Tibial nerve (tissue), 3 donors: ENCODE data around the gene PLD2.

Experiments used
- POLR2A ChIP-seq, 2 donors: fragments of 450-650 bp; IDR thresholded peaks; one replicate each; pipeline ENCODE4 v1.6.1; 2017; ENCODE audit warnings: antibody characterized with exemption in 2 of 2, mild to moderate bottlenecking in 2 of 2, moderate library complexity in 2 of 2
- TF ChIP-seq, protein P1 (sequence below), 5 experiments: fragments of 200-600 bp in 3 of 5; fragments of 450-650 bp in 2 of 5; sonication (generic) in 3 of 5; IDR thresholded peaks; one replicate each; pipeline ENCODE4 v1.5.1; 2016 to 2019; ENCODE audit warnings: antibody characterized with exemption in 5 of 5, mild to moderate bottlenecking in 3 of 5, moderate library complexity in 2 of 5

DNA sequence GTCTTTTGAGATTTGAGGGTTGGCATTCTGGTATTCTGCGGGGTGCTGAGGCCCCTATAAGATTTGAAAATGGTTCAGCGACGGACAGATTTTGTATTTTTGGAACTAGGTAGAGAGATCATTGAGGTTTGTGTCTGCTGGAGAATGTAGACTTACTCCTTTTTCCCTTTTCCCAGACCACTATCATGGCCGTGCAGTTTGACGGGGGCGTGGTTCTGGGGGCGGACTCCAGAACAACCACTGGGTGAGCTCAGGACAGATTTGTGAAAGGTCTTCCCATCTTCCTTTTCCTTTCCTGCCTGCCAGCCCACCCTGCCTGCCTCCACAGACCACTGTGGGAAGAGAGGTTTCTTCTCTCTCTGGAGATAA is 10.4 kb upstream of the PLD2 start:
- no peak for TF ChIP-seq POLR2A (IDR thresholded peaks at IDR 0.05)
- TF ChIP-seq, protein P1, sequence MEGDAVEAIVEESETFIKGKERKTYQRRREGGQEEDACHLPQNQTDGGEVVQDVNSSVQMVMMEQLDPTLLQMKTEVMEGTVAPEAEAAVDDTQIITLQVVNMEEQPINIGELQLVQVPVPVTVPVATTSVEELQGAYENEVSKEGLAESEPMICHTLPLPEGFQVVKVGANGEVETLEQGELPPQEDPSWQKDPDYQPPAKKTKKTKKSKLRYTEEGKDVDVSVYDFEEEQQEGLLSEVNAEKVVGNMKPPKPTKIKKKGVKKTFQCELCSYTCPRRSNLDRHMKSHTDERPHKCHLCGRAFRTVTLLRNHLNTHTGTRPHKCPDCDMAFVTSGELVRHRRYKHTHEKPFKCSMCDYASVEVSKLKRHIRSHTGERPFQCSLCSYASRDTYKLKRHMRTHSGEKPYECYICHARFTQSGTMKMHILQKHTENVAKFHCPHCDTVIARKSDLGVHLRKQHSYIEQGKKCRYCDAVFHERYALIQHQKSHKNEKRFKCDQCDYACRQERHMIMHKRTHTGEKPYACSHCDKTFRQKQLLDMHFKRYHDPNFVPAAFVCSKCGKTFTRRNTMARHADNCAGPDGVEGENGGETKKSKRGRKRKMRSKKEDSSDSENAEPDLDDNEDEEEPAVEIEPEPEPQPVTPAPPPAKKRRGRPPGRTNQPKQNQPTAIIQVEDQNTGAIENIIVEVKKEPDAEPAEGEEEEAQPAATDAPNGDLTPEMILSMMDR (IDR thresholded peaks at IDR 0.05) = no peak
